DND-41 (cell line): Measurements from ENCODE around the gene DRC7.

ENCODE experiments used
- CTCF ChIP-seq: IDR thresholded peaks from 2 replicates; pipeline ENCODE4 v1.5.1; 2012; ENCODE audit warnings: borderline replicate concordance, low read length, moderate library complexity, mild to moderate bottlenecking; ENCODE audit not compliant: poor library complexity, severe bottlenecking; ENCODE audit errors: extremely low read depth
- EZH2 ChIP-seq: IDR thresholded peaks from 3 replicates; pipeline ENCODE4 v1.6.1; 2012; ENCODE audit warnings: borderline replicate concordance, low read depth, mild to moderate bottlenecking, moderate library complexity, low read length, inconsistent platforms; ENCODE audit not compliant: severe bottlenecking

GRCh38 chr16:57722210-57722499, 27.5 kb downstream of the DRC7 start:
- TF ChIP-seq CTCF (no peak), EZH2 (no peak)
